GM18505 (cell line): ENCODE results near the gene SBF2.

ENCODE experiments used
- ATAC-seq: cut with Tn5 transposase; IDR thresholded peaks from one replicate; pipeline ENCODE4 v1.9.1; 2021; ENCODE audit not compliant: unreplicated experiment
- POLR2A ChIP-seq: IDR thresholded peaks from 4 replicates; pipeline ENCODE4 v1.6.1; 2011; ENCODE audit warnings: borderline replicate concordance; ENCODE audit not compliant: insufficient read depth, insufficient read length; ENCODE audit errors: extremely low read depth

SBF2 gene

DNA sequence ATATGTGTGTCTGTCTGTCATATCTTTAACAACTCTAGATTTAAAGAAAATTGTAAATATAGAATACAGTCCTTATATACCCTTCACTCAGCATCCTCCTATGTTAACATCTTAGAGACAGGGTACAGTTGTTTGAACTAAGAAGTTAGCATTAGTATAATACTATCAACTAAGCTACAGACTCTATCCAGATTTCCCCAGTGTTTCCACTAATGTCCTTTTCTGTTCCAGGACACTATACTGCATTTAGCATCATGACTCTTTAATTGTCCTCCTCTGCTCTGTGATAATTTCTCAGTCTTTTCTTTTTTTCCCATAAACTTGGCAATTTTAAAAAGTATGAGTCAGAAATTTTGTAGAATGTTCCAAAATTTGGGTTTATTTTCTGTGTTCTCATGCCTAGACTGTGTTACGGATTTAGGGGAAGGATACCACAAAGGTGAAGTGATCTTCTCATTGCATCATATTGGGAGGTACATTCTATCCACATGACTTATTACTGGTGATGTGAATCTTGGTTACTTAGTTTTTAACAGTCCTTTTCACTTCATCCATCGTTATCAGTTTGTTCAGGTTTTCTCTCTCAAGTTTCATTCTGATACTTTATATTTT is 168.4 kb downstream of the SBF2 start:
- no peak for ATAC-seq
- TF ChIP-seq POLR2A = no peak

DNA sequence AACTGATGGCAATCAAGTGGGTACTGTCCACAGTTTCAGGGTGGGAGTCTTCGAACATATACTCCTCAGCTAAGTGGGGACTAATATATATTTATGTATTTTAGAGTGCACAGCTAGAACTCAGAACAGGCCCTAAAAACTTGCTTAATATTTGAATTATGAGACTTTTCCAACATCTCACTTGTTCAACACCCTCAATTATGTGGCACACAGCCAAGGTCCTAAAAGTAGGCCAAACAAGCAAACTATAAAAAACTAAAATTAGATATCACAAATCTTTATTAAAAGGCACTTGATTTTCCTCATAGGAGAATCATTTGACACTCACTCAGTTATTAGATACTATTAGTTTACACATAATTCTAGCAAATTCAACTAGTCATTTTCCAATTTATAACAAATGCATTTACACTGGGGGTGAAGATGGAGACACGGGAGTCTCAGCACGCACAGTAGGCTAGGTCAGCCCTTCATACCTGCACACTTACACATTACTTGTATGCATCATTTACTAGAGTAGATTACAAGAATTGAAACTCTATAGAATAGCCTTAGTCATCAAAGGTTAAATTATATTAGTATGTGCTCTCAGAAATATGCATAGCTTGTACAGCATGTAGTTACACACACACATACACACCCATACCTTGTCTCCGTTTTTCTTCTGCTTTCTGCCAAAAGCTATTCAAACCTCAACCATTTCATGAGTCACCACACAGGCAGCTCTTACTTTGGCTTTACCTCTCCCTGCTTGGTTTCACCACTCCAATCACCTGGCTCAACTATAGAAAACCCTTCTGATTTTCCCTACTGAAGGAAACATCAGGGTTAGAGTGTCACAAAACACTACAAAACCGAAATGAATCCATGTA is 171.5 kb downstream of the SBF2 start:
- TF ChIP-seq POLR2A = no peak
- no peak for ATAC-seq

DNA sequence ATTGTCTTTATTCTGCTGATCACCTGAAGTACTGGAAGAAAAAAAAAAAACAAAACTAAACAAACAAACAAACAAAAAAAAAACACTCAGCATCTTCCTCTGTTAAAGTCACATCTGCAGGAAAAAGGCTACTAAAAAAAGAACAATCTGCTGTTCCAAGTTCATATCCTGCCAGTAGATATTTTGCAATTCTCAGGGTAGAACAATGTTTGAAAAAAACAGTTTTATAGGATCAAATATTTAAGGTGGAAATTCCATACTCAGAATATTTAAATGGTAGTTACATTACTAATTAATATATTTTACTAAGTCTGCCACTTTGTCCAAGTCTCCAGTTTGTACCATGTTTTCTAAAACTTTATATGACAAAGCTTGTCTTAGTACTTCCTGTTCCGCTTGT is 175.2 kb downstream of the SBF2 start:
- TF ChIP-seq POLR2A = no peak
- ATAC-seq = no peak

GRCh38 chr11:10117709-10118351 is 176.2 kb downstream of the SBF2 start:
- no peak for ATAC-seq

GRCh38 chr11:10116588-10116987 is 177.4 kb downstream of the SBF2 start:
- no peak for TF ChIP-seq POLR2A
- no peak for ATAC-seq

More at GRCh38 chr11:10117709-10118351, 176.2 kb downstream of the SBF2 start:
- no peak for TF ChIP-seq POLR2A

DNA sequence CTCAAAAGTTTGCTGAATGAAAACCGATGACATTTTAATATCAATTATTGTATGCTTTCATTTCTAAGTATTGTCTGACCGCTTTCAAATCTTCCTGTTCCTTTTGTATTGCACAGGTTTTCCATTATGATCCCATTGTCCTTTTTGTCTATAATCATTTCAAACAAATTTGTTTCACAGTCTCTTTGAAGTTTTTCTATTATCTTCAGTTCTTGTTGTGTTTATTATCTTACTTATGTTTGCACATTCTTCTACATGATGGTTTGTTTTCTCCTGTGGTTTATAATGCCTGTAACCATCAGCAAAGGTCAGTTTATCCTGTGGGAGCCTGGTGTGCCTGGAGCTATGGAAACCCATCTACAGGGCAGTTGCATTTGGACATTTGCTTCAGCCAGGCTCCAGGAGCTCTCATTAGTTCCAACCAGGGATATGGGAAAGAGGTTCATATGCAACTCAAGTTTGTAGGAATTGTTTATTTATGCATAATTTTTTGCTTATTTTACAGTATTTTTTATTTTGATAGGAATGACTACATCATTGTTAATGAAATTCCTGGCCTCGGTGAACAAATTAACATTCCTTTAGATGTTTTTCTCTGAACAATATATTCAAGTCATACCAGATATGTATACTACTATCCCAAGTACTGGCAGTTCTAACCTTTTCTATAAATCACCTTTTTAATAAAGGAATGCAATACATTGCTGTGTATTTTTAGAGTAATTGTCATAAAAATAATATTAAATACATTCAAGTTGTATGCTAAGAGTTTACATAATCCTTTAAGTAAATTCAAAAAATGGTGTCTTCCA is 179.2 kb downstream of the SBF2 start:
- no peak for ATAC-seq
- no peak for TF ChIP-seq POLR2A

- no peak for TF ChIP-seq POLR2A
- no peak for ATAC-seq
Observed at GRCh38 chr11:10113852-10114251, 180.2 kb downstream of the SBF2 start.

DNA sequence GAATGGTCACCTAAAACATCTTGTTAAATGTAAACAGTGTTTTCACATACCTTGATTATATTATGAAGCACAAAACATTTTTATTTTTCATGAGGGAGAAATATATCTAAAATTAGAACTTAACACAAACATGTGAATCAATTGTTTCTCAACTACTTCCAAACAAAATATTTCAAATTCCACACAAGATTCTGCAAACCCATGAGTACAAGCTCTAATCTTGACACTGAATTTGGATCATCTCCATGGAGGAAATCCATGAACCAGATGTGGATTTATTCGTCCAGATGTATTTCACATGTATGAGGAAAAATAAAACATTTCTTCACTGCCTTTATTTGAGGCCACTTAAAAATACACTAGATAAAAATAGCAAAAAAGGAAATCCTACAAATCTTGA is 184.2 kb downstream of the SBF2 start:
- no peak for TF ChIP-seq POLR2A
- no peak for ATAC-seq

- ATAC-seq = no peak
- TF ChIP-seq POLR2A = no peak
Observed at GRCh38 chr11:10108915-10109680, 184.9 kb downstream of the SBF2 start.

DNA sequence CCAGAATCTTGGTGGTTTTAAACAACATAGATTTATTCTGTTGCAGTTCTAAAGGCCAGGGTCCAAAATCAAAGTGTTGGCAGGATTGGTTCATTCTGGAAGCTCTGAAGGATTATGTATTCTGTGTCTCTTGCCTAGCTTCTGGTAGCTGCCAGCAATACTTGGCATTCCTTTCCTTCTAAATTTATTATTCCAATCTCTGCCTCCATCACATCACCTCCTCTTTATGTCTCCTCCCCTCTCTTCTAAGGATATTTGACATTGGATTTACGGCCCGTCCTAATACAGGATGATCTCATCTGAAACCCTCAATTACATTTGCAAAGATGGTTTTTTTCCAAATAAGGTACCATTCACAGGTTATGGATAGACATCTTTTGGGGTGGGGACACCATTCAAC is 186.5 kb downstream of the SBF2 start:
- no peak for ATAC-seq

DNA sequence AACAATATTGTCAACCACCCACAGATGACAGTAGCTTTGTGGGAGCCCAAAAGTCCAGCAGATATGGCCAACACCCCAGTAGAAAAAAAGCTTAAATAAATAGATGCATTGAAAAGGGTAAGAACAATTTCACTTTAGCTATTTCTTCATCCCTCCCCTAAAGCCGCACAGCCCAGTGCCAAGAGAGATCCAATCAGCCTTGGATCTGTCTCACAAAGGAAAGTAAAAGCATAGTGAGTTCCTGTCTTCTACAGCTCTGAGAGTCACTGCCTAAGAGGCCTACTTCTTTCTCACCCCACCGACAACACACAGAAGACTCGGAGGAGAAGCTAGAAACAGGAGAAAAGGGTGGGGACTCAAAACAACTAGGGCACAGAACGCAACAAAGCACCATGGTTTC is 196.4 kb downstream of the SBF2 start:
- TF ChIP-seq POLR2A = no peak
- no peak for ATAC-seq

More for the DNA sequence above, 186.5 kb downstream of the SBF2 start:
- TF ChIP-seq POLR2A = no peak

- TF ChIP-seq POLR2A = no peak
- no peak for ATAC-seq
Observed at GRCh38 chr11:10096987-10097386, 197.0 kb downstream of the SBF2 start.
